ENCODE measurements around the gene GFER.

Gene GFER

GRCh38 chr16:1998360-1998835 lies 14.4 kb downstream of the GFER start:
- Mint-ChIP-seq H3K4me3 (no peak overlapping the region), H3K36me3 (ENCODE audit: low read depth) (peaks cover 23% of the 10 kb centered on the region), H3K4me1 (no peaks in the 10 kb centered on the region), H3K9me3 (no peaks in the 10 kb centered on the region), H3K27ac (no peak overlapping the region), H3K27me3 (ENCODE audit: low read depth) (peaks cover 13% of the 10 kb centered on the region)
- no peak for TF ChIP-seq CTCF (IDR thresholded peaks at IDR 0.05; ENCODE audit: unreplicated experiment in 3 of 3)

- H3K4me1 Mint-ChIP-seq = peaks cover 3% of the 10 kb centered on the region
Observed at GRCh38 chr16:1998852-1999801, 15.1 kb downstream of the GFER start.

GRCh38 chr16:1999866-2000514 lies 16.0 kb downstream of the GFER start:
- Mint-ChIP-seq H3K36me3 (ENCODE audit: low read depth) (peaks cover 23% of the 10 kb centered on the region), H3K9me3 (no peaks in the 10 kb centered on the region), H3K27ac (no peak overlapping the region), H3K27me3 (ENCODE audit: low read depth) (peaks cover 4% of the 10 kb centered on the region), H3K4me1 (peaks cover 9% of the 10 kb centered on the region), H3K4me3 (no peak overlapping the region)
- no peak for TF ChIP-seq CTCF (IDR thresholded peaks at IDR 0.05; ENCODE audit: unreplicated experiment in 3 of 3)

More at GRCh38 chr16:1998852-1999801, 15.1 kb downstream of the GFER start:
- no peak overlapping the region for H3K27ac Mint-ChIP-seq
- TF ChIP-seq CTCF (IDR thresholded peaks at IDR 0.05; ENCODE audit: unreplicated experiment in 3 of 3) = no peak
- no peaks in the 10 kb centered on the region for H3K9me3 Mint-ChIP-seq
- peaks cover 23% of the 10 kb centered on the region for H3K36me3 Mint-ChIP-seq (ENCODE audit: low read depth)
- no peak overlapping the region for H3K4me3 Mint-ChIP-seq
- H3K27me3 Mint-ChIP-seq (ENCODE audit: low read depth) = peaks cover 6% of the 10 kb centered on the region

- peaks cover 14% of the 10 kb centered on the region for H3K4me1 Mint-ChIP-seq
- no peak overlapping the region for H3K27ac Mint-ChIP-seq
- H3K9me3 Mint-ChIP-seq = no peaks in the 10 kb centered on the region
- no peak overlapping the region for H3K4me3 Mint-ChIP-seq
- peaks cover 18% of the 10 kb centered on the region for H3K36me3 Mint-ChIP-seq (ENCODE audit: low read depth)
- H3K27me3 Mint-ChIP-seq (ENCODE audit: low read depth) = no peaks in the 10 kb centered on the region
- TF ChIP-seq CTCF (IDR thresholded peaks at IDR 0.05; ENCODE audit: unreplicated experiment in 3 of 3) = no peak
Observed at GRCh38 chr16:2001035-2001434, 17.0 kb downstream of the GFER start.

GRCh38 chr16:2001456-2002355 lies 17.7 kb downstream of the GFER start:
- Mint-ChIP-seq H3K9me3 (no peaks in the 10 kb centered on the region), H3K36me3 (ENCODE audit: low read depth) (peaks cover 18% of the 10 kb centered on the region), H3K27me3 (ENCODE audit: low read depth) (peaks cover 2% of the 10 kb centered on the region), H3K27ac (no peak overlapping the region), H3K4me1 (peaks cover 16% of the 10 kb centered on the region), H3K4me3 (no peak overlapping the region)
- no peak for TF ChIP-seq CTCF (IDR thresholded peaks at IDR 0.05; ENCODE audit: unreplicated experiment in 3 of 3)
